ENCODE results near the gene STK39.

STK39 gene

DNA sequence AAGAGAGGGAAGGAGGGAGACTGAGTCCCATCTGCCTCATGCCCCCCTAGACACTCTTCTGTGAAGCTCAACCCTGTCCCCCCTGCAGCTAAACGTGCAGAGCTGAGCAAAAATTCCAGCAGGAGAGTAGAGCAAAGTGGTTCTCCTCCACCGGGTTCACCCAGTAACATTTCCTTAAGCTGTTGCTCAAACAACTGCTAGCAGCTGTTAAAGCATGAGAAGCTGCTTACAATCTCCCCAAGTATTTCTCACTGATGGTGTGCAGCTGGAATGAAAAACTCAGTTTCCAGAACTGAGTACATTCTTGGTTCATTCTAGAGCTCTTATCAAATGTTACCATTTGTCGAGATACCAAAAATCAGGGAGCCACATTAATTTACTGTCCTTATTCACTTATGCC, 92.3 kb downstream of the STK39 start:
- no peaks in the 10 kb centered on the region for H3K9me3 ChIP-seq
- H4K20me1 ChIP-seq, result no peaks in the 10 kb centered on the region
- H3K4me3 ChIP-seq, result no peak overlapping the region
- peak overlapping the region; percentile 89 for H3K27ac ChIP-seq
- H3K4me1 ChIP-seq, result peaks cover 100% of the 10 kb centered on the region
- H3K27me3 ChIP-seq, result no peaks in the 10 kb centered on the region
- peak overlapping the region; percentile 92 for H3K4me2 ChIP-seq
- H3K36me3 ChIP-seq, result peaks cover 44% of the 10 kb centered on the region
- H3K9ac ChIP-seq, result peak overlapping the region; percentile 62
- no peak for TF ChIP-seq Cebpa-rat (IDR thresholded peaks at IDR 0.05)

DNA sequence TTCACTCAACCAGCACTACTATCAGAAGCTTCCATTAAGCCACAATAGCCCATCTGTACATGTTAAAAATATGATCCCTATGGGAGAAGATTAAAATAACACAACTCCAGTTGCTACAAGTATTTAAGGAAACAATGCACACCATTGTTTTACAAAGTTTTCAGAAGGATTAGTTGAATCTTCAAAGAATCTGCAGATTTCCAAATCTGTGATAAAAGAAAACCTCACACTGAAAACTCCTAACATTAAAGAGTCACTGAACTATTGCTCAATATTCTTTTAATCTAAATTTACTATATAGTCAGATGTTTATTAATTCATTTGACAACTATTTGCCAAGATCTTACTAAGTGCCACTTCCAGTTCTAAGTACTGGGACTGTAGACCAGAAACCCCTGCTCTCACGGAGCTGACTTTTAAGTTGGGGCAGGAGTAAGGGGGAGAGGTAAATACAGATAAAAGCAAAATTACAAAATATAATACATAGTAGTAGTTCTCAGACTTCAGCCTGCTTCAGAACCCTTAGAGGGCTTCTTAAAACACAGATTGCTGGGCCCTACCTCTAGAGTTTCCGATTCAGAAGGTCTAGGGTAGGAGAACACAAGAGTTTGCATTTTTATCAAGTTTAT, 94.4 kb downstream of the STK39 start:
- H3K9me3 ChIP-seq, result no peaks in the 10 kb centered on the region
- peaks cover 100% of the 10 kb centered on the region for H3K4me1 ChIP-seq
- no peaks in the 10 kb centered on the region for H3K27me3 ChIP-seq
- peak overlapping the region; percentile 56 for H3K4me3 ChIP-seq
- peak overlapping the region; percentile 77 for H3K9ac ChIP-seq
- H4K20me1 ChIP-seq, result no peaks in the 10 kb centered on the region
- H3K36me3 ChIP-seq, result peaks cover 50% of the 10 kb centered on the region
- no peak for TF ChIP-seq Cebpa-rat (IDR thresholded peaks at IDR 0.05)
- peak overlapping the region; percentile 89 for H3K27ac ChIP-seq
- peak overlapping the region; percentile 92 for H3K4me2 ChIP-seq

DNA sequence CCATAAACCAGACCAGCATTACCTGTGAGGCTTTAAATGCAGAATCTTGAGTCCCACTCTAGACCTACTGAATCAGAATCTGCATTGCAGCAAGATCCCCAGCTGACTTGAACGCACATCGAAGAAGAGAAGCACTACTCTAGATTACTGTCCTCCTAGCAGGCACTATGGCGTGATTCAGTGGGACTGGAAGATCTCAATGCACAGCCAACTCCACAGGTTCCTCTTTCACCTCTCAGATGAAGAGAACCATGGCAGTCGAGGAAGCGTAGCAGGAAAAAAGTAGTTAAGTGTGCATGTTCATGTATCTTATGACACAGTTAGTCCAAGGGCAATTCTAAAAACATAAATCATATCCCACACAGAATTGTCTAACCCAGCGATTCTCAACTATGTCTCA, 97.4 kb downstream of the STK39 start:
- Histone ChIP-seq H3K27ac (peak overlapping the region; percentile 89), H3K9ac (no peak overlapping the region)

DNA sequence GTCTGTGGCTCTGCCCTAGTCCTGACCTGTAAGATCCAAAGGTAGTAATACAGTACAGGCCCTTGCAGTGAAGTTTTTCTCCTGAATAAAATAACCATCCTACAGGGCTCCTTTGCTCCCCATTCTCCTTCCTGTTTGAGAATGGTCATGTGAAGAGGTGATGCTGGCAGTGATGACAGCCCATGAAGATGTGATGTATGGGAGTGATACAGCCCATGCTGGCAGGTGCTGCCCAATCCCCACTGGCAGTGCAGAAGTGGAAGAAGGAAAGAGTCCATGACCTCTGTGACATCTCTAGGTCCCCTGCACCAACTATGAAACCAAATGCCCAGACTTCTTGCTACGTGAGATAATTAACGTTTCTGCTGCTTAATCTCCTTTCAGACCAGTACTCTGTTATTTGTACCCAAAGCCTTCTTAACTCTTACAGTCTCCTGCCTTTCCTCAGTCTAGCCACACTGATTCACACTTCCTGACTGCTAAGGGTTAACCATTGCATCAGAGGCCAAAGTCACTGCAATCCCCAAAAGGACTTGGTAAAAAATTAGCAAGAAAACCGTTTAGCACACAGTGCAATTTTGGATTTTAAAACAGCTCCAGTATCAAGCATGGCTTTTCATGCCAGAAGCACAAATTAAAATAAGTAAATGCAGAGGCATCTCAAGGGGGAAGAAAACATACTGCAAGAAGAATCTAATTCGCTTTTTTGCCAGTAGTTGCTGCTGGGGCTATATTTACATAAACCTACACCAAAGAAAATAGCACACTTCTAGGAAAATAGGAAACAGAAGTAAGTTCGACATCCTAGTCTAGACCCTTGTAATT, 98.0 kb downstream of the STK39 start:
- Histone ChIP-seq H3K4me1 (peaks cover 81% of the 10 kb centered on the region), H3K9me3 (no peaks in the 10 kb centered on the region), H4K20me1 (no peaks in the 10 kb centered on the region), H3K4me2 (peak overlapping the region; percentile 92), H3K27me3 (no peaks in the 10 kb centered on the region), H3K27ac (peak overlapping the region; percentile 89), H3K4me3 (no peak overlapping the region), H3K36me3 (peaks cover 66% of the 10 kb centered on the region), H3K9ac (no peak overlapping the region)
- TF ChIP-seq Cebpa-rat (IDR thresholded peaks at IDR 0.05), result 0 out of 2 replicates have a peak, but pooled peaks have one; percentile 17

More for the DNA sequence above, 97.4 kb downstream of the STK39 start:
- TF ChIP-seq Cebpa-rat (IDR thresholded peaks at IDR 0.05), result no peak
- Histone ChIP-seq H3K27me3 (no peaks in the 10 kb centered on the region), H4K20me1 (no peaks in the 10 kb centered on the region), H3K9me3 (no peaks in the 10 kb centered on the region), H3K4me1 (peaks cover 87% of the 10 kb centered on the region), H3K4me3 (no peak overlapping the region), H3K4me2 (peak overlapping the region; percentile 92), H3K36me3 (peaks cover 59% of the 10 kb centered on the region)

DNA sequence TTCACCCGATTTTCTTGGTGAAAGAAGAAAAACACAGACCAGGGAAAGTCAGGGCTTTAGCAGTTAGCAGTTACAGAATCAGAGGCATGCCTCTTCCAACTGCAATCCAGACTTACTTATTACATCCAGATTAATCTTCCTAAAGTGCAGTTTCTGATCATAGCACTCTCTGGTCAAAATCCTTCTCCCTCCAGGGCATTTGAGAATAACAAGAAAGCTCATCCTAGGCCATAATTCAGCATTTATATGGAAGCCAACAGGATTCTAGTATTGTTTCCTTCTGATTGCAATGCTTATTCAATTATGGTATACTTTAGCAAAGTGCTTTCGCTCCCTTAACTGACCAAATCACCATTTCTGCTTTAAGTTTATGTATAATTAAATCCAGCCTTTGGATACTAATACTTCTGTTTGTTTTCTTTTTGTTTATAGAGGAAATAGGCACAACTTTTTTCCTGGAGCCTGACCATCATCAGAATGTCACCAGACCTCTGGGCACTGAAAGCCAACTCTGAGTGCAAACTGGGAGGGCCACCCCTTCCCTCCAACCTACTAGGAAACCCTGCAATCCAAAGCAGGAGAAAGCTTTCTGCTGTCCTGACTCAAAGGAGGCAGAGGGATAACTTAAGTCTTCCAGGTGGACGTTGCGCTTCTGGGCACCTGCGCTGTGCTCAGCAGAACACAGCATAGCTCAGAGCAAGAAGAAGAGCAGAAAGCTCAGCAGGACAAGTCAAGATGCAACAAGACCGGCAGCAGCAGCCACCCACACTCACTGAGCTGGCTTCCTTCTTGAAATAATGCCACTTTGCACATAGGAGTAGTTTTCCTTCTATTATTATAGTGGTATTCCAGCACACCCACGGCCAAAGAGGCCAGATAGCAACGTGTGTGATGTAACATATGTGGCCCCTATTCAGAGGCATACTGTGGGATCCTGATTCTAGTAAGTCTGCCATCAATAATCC, 99.3 kb downstream of the STK39 start:
- H3K27me3 ChIP-seq, result no peaks in the 10 kb centered on the region
- no peak overlapping the region for H3K4me3 ChIP-seq
- no peaks in the 10 kb centered on the region for H3K9me3 ChIP-seq
- TF ChIP-seq Cebpa-rat (IDR thresholded peaks at IDR 0.05), result no peak
- peak overlapping the region; percentile 92 for H3K4me2 ChIP-seq
- peaks cover 78% of the 10 kb centered on the region for H3K4me1 ChIP-seq
- peaks cover 78% of the 10 kb centered on the region for H3K36me3 ChIP-seq
- no peaks in the 10 kb centered on the region for H4K20me1 ChIP-seq
- H3K27ac ChIP-seq, result peak overlapping the region; percentile 89
- no peak overlapping the region for H3K9ac ChIP-seq

DNA sequence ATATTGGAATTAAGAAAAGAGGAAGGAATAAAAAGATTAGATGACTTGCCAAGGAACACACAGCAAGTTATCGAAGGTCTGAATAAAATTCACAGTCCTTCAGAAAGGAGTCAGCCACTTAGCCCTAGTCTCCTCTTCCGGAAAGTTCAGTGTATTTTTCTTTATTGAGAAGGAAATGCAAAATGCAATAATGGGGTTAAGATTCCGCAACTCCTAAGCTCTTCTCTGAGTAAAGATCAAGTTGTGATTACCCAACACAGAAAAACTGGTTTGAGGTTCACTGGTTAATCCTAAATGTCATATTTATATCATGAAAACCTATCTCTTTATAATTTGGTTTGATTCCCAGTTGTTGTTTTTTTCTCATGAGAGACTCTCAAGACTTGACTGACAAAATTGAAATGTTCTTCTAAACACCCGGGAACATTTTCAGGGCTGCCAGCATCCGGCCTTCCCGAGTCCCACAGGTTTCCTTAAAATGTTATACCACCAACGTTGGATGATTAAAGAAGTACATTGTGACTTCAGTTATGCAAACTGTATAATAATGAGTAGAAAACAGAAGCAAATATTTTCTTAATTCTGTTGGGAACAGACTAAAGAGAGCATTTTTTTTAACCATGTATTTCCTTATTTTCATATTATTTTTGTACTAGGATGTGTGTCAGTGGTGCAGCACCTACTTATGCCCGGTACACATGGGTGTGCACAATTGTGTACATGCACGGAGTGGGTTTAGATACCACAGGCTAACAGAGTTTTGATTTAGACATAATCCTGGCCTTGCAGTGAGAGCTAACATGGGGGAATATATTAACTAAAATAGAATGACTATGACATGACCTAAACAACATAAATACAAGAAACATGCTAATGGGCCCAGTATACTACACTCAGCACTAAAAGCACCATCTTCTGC, 100.2 kb downstream of the STK39 start:
- Histone ChIP-seq H3K36me3 (peaks cover 83% of the 10 kb centered on the region), H3K27me3 (no peaks in the 10 kb centered on the region), H3K27ac (peak overlapping the region; percentile 89), H3K4me1 (peaks cover 72% of the 10 kb centered on the region), H3K9ac (no peak overlapping the region), H3K4me2 (no peak overlapping the region; the same call in 1 of the 2 replicates), H3K4me3 (no peak overlapping the region), H4K20me1 (no peaks in the 10 kb centered on the region), H3K9me3 (no peaks in the 10 kb centered on the region)
- TF ChIP-seq Cebpa-rat (IDR thresholded peaks at IDR 0.05), result no peak

DNA sequence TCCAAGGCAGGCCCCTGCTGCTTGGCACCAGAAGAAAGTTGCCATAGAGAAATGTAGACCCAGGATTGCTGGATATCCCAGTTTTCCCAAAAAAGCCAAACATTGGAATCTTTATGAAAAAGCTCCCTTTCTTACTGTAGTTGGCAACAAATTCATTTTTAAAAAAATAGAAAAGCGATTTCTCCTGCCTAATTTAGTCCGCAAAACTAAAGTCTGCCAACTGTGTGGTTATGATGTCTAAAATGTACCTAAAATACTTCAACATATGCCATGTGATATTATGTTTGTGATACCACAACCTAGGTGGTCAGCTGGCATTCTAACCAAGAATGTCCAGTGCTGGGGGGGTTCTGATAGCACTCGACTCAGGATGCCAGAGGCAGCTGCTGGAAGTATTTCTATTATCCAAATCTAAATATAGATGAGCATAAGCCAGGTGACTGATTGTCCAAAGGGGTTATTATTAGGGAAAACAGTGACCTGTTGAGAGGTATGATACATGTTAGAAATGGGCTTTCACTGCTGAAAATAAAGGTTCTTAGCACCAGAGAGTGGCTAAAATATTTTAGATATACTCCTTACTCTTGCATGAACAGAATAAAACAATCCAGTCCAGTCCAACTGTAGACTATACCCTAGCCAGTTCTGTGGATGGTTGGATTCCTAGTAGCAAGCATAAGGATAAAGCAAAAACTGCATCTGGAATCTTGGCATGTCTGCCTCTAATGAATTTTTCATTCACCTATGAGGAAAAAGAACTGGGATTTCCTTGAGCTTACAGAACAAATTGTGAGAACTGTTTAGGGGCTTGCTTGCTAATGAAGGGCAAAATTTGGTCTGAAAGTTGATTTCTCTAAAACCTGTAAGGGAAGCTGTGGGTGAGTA, 101.7 kb downstream of the STK39 start:
- Histone ChIP-seq H3K9ac (no peak overlapping the region), H3K36me3 (peaks cover 88% of the 10 kb centered on the region), H3K27me3 (no peaks in the 10 kb centered on the region), H4K20me1 (no peaks in the 10 kb centered on the region), H3K4me2 (no peak overlapping the region), H3K4me1 (peaks cover 69% of the 10 kb centered on the region), H3K9me3 (no peaks in the 10 kb centered on the region), H3K27ac (peak overlapping the region; percentile 42), H3K4me3 (no peak overlapping the region)
- TF ChIP-seq Cebpa-rat (IDR thresholded peaks at IDR 0.05), result no peak

DNA sequence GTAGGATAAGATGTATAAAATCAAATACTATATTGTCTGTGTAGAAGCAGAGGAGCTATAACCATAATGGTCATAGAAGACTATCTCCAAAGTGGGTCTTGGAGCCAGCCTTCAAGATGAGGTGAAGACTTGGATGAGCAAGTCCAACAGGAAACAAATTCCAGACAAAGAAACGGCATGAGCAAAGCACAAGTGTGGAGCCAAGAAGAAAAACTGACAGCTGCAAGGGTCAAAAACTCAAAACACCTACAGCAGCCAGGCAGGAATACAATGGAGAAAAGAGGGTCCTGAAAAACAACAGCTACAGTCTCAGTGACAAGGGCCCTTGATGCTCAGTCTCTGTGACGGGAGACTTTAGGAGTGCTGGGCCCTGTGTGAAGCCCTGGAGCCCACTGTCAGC, 102.4 kb downstream of the STK39 start:
- Histone ChIP-seq H3K4me1 (peaks cover 69% of the 10 kb centered on the region), H3K4me2 (no peak overlapping the region), H3K27me3 (no peaks in the 10 kb centered on the region), H3K27ac (no peak overlapping the region), H3K36me3 (peaks cover 88% of the 10 kb centered on the region), H4K20me1 (no peaks in the 10 kb centered on the region), H3K4me3 (no peak overlapping the region), H3K9ac (no peak overlapping the region), H3K9me3 (no peaks in the 10 kb centered on the region)
- no peak for TF ChIP-seq Cebpa-rat (IDR thresholded peaks at IDR 0.05)
